ENCODE data around the gene CR1L. TPM values are rescaled to one million over a fixed set of nuclear protein-coding genes. Genes with fewer than 3 reads are reported as not detected.
"Not testable (repeated sequence)": the region's sequence is repeated elsewhere in the genome, so short reads cannot be mapped to it uniquely, and the experiment has no call there.

Gene CR1L
- total RNA-seq (not detected), polyA plus RNA-seq (not detected), total RNA-seq (0 reads per million in 6 experiments)

DNA sequence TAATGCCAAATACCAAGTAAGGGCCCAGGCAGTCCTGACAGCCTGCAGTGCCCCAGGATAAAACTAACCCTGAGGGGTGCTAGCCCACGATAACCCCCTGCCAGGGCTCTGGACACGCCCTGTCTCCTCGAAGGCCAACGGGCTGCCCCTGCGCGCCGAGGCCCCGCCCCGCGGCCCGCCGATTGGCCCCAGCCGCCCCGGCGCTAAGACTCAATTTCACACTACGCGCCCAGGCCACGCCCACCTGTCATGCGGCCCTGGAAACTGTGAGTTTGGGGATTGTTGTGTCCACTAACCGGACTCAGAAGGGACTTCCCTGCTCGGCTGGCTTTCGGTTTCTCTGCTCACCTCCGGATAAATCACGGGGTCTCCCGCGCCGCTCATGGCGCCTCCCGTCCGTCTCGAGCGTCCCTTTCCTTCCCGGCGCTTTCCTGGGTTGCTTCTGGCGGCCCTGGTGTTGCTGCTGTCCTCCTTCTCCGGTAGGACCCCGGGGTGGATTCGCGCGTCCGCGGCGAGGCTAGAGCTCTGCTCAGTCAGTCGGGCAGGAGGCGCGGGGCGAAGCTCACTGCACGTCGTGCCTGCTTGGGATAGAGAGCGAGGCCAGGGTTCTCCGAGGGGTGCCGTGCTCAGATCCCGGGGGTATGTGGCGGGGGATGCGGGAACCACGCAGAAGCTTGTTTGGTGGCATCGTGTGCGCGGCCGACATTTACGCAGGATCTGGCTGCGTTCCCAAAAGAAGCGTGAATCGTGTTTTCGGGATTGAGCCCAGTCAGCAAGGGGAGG, at the start of gene CR1L:
CR1L (plus strand) TSS at position 282 of the 783 bp plus-strand sequence; CDS start at position 383, 101 bp downstream.
- no peak within 1 kb of the TSS for H3K27ac Mint-ChIP-seq
- peak; percentile 55 to 85 (median 72) for DNase-seq
- H3K9me3 Mint-ChIP-seq = no peaks in the 10 kb centered on the region
- H3K27me3 Mint-ChIP-seq = peaks cover 14 to 19% (median 18%) of the 10 kb centered on the region in 5 donors
- peaks cover 0 to 2% (median 0%) of the 10 kb centered on the region in 3 donors for H3K36me3 Mint-ChIP-seq
- peaks cover 6 to 14% (median 8%) of the 10 kb centered on the region in 4 donors for H3K4me1 Mint-ChIP-seq
- H3K4me3 Mint-ChIP-seq = peak within 1 kb of the TSS; percentile 75 to 90 (median 80)
- peak; percentile 99 for ATAC-seq
- POLR2A ChIA-PET = no interaction called here

DNA sequence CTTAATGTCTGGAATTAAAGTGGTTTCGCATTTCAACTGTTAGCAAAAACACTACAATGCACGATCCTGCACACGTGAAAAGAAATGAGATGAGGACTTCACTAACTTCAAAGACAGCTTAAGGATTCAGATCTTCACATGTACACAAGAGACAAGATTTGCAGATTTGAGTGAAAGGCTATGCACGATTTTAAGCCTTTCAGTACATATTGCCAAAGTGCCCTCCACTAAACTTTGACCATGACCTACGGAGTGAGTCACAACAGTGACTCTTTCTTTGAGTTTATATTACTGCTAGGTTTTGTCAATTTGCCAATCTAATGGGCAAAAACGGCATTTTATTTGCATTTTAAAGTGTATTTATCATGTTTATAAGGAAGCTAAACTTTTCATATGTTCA, 41.2 kb upstream of the CR1L start:
- Mint-ChIP-seq H3K27ac (no peak overlapping the region), H3K9me3 (no peaks in the 10 kb centered on the region), H3K4me1 (no peaks in the 10 kb centered on the region), H3K27me3 (peaks cover 0 to 4% (median 1%) of the 10 kb centered on the region in 5 donors), H3K4me3 (no peak overlapping the region), H3K36me3 (no peaks in the 10 kb centered on the region)
- ATAC-seq (no peak), DNase-seq (no peak)
- POLR2A ChIA-PET = no interaction called here

DNA sequence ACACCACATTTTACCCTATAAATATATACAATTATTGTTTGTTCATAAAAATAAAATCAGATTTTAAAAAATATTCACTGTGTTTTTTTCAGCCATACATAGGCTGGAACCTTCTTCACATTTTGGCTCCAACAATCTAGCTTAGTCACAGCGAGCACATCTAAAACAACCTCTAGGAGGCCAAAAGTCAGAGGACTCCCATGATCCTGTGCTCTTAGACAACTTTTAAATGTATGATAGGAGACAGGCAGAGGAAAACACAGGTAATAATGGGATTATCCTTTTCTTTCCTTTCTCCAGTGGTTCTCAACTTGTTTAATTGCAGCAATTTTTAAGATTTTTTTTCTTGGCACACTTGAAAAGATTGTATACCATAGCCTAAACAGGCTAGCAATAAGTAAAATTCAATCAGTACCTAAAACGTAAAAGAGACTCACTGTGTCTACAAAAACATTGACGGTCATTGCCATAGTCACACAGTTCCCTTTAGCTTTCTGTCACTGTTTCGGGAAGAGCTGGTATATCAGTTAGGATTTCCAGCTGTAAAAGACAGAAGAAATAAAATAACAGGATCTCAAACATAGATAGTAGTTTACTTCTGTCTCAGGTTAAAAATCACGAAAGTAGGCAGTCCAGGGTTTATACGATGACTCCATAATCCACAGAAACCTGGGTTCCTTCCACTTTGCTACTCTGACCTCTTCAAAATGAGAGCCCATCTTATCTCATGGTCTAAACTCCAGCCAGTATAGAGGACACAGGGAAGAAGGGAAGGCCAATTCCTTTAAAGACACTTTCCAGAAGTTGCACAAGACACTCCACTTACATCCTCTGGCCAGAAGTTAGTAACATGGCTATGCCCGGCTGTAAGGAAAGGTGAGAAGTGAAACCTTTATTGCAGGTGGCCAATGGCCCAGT, 39.2 kb upstream of the CR1L start:
- H3K4me3 Mint-ChIP-seq = no peak overlapping the region
- no peak overlapping the region for H3K27ac Mint-ChIP-seq

DNA sequence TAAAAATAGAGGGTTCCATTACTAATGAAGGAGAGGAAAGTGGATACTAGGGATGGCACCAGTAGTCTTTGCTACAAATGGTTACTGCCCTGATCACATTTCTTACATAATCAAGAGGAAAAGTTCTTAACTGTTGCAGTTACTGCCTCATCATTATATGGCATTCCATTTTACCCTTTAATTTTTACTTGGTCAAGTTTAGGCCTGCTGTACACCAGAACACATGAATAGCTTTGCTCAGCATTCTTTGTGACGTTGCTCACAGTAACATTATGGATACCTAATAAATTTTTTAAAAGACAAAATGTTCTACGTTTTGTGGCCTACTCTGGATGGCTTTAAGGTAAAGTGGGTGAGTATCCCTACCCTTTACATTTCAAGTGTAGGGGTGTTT, 38.6 kb upstream of the CR1L start:
- peaks cover 0 to 4% (median 2%) of the 10 kb centered on the region in 5 donors for H3K27me3 Mint-ChIP-seq
- no peak for ATAC-seq
- H3K36me3 Mint-ChIP-seq = no peaks in the 10 kb centered on the region
- no peak overlapping the region for H3K4me3 Mint-ChIP-seq
- no peaks in the 10 kb centered on the region for H3K4me1 Mint-ChIP-seq
- H3K9me3 Mint-ChIP-seq = no peaks in the 10 kb centered on the region
- no peak for DNase-seq
- POLR2A ChIA-PET = no interaction called here
- H3K27ac Mint-ChIP-seq = no peak overlapping the region

More for the DNA sequence above, 39.2 kb upstream of the CR1L start:
- H3K36me3 Mint-ChIP-seq = no peaks in the 10 kb centered on the region
- POLR2A ChIA-PET = no interaction called here
- no peaks in the 10 kb centered on the region for H3K4me1 Mint-ChIP-seq
- ATAC-seq (no peak), DNase-seq (no peak)
- H3K9me3 Mint-ChIP-seq = no peaks in the 10 kb centered on the region
- H3K27me3 Mint-ChIP-seq = peaks cover 0 to 4% (median 1%) of the 10 kb centered on the region in 5 donors

DNA sequence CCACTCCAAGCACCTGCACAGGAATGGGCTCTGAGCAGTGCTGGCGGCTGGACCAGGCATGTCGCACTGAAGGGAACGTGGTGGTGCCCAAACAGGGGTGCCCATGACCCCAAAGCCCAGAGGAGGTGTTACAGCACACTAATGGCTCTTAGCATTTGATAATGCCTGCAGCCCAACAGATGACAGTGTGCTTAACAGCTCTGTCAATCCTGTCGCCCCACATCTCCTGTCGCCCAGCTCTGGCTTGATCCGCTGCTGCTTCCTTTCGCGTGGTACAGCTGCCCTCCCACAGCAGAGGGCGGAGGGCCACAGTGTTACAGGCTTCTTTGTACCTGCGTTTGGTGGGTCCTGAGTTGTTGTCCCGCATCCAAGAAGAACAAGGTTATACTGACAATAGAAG, 32.2 kb upstream of the CR1L start:
- DNase-seq (no peak), ATAC-seq (no peak)
- peaks cover 0 to 7% (median 3%) of the 10 kb centered on the region in 3 donors for H3K36me3 Mint-ChIP-seq
- no peaks in the 10 kb centered on the region for H3K9me3 Mint-ChIP-seq
- H3K4me1 Mint-ChIP-seq = no peaks in the 10 kb centered on the region
- no peak overlapping the region for H3K4me3 Mint-ChIP-seq
- H3K27ac Mint-ChIP-seq = no peak overlapping the region
- H3K27me3 Mint-ChIP-seq = peaks cover 0 to 5% (median 3%) of the 10 kb centered on the region in 5 donors
- POLR2A ChIA-PET = no interaction called here

- DNase-seq (peak in 3 of 10 donors; percentile 33 to 42 (median 42)), ATAC-seq (peak; percentile 88 to 94)
- Mint-ChIP-seq H3K27me3 (peaks cover 0 to 5% (median 0%) of the 10 kb centered on the region in 5 donors), H3K36me3 (no peaks in the 10 kb centered on the region), H3K4me1 (peaks cover 2 to 8% (median 4%) of the 10 kb centered on the region in 4 donors), H3K4me3 (no peak overlapping the region), H3K9me3 (no peaks in the 10 kb centered on the region), H3K27ac (no peak overlapping the region)
- POLR2A ChIA-PET = interaction anchor here (0.6 to 1.1 kb wide), 3 partner anchors 9 to 177 kb away, joined by 3 to 5 read pairs (median 4); no protein-coding TSS in a partner anchor
Measured at GRCh38 chr1:207619871-207620542, 24.9 kb upstream of the CR1L start.

DNA sequence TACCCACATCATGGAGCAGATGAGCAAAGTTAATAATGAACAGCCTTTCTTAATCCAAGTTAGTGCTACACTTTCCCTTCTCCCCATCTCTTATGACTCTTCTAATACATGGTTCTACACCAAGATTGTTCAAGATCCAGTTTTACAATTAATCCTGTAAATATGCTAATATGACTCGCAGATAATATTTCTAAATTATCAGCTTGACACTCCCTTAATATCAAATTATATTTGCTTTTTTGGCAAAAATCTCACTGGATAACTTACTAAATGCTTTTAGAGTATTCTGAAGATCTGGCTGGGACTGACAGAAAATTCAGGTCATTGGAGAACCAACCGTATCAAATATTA, 24.4 kb upstream of the CR1L start:
- no peak overlapping the region for H3K27ac Mint-ChIP-seq
- peaks cover 0 to 2% (median 0%) of the 10 kb centered on the region in 9 donors for H3K9me3 Mint-ChIP-seq
- DNase-seq (no peak), ATAC-seq (no peak)
- peaks cover 0 to 5% (median 0%) of the 10 kb centered on the region in 3 donors for H3K36me3 Mint-ChIP-seq
- H3K27me3 Mint-ChIP-seq = peaks cover 0 to 5% (median 0%) of the 10 kb centered on the region in 5 donors
- H3K4me1 Mint-ChIP-seq = peaks cover 2 to 8% (median 4%) of the 10 kb centered on the region in 4 donors
- POLR2A ChIA-PET = interaction anchor here (0.6 to 1.1 kb wide), 3 partner anchors 9 to 177 kb away, joined by 3 to 5 read pairs (median 4); no protein-coding TSS in a partner anchor
- no peak overlapping the region for H3K4me3 Mint-ChIP-seq

GRCh38 chr1:207625504-207626071, 19.3 kb upstream of the CR1L start:
- POLR2A ChIA-PET, H3K4me3 Mint-ChIP-seq, H3K27ac Mint-ChIP-seq, DNase-seq, ATAC-seq, H3K36me3 Mint-ChIP-seq, H3K27me3 Mint-ChIP-seq, H3K9me3 Mint-ChIP-seq, H3K4me1 Mint-ChIP-seq: not testable (repeated sequence)

GRCh38 chr1:207626972-207627337, 18.0 kb upstream of the CR1L start:
- POLR2A ChIA-PET = no interaction called here
- Mint-ChIP-seq H3K36me3 (peaks cover 0 to 8% (median 0%) of the 10 kb centered on the region in 3 donors), H3K4me1 (no peaks in the 10 kb centered on the region), H3K27me3 (peaks cover 0 to 2% (median 0%) of the 10 kb centered on the region in 5 donors), H3K4me3 (no peak overlapping the region), H3K9me3 (peaks cover 0 to 4% (median 0%) of the 10 kb centered on the region in 9 donors), H3K27ac (no peak overlapping the region)
- ATAC-seq (no peak), DNase-seq (no peak)

GRCh38 chr1:207627496-207627895, 17.4 kb upstream of the CR1L start:
- POLR2A ChIA-PET = no interaction called here
- no peak for ATAC-seq
- H3K4me1 Mint-ChIP-seq = no peaks in the 10 kb centered on the region
- peaks cover 0 to 2% (median 0%) of the 10 kb centered on the region in 5 donors for H3K27me3 Mint-ChIP-seq
- no peak overlapping the region for H3K27ac Mint-ChIP-seq
- H3K9me3 Mint-ChIP-seq = peaks cover 0 to 4% (median 0%) of the 10 kb centered on the region in 9 donors
- H3K36me3 Mint-ChIP-seq = peaks cover 0 to 8% (median 0%) of the 10 kb centered on the region in 3 donors
- H3K4me3 Mint-ChIP-seq = no peak overlapping the region
- DNase-seq = no peak

DNA sequence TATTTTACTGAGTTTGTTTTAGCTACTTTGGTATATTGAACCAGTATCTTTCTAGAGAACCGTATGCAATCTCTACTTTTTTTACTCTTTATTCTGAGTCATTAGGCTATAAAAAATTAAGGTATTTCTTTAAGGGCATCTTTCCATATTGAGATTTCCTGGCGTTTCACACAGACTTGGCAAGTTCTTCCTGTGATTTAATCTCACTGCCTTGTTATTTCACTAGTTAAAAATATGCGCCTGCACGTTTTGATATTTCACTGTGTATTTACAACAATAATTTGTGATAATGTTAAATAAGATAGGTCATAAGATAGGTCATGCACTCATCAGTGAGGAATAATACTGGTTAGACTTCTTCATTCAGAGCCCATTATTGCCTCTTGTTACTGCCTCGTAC, 16.2 kb upstream of the CR1L start:
- Mint-ChIP-seq H3K27me3 (peaks cover 0 to 2% (median 0%) of the 10 kb centered on the region in 5 donors), H3K4me1 (no peaks in the 10 kb centered on the region)

DNA sequence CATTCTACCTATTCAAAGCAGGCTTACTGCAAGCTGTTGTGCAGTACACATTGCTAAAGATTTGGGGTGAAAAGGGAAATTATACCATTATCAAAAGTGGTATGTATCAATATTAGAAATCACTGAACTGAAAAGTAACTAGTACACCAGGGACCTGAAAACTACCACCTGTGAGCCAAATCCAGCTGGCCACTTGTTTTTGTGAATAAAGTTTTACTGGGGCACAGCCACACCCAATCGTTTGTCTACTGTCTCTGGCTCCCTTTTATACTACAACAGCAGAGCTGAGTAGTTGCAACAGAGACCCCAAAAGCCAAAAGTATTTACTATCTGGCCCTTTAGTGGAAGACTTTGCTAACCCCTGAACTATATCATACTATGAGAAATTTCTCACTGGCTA, 13.8 kb upstream of the CR1L start:
- no peak overlapping the region for H3K27ac Mint-ChIP-seq
- H3K9me3 Mint-ChIP-seq = no peaks in the 10 kb centered on the region
- H3K36me3 Mint-ChIP-seq = no peaks in the 10 kb centered on the region
- peaks cover 0 to 10% (median 4%) of the 10 kb centered on the region in 5 donors for H3K27me3 Mint-ChIP-seq
- POLR2A ChIA-PET = no interaction called here
- no peak for DNase-seq
- no peak for ATAC-seq
- H3K4me1 Mint-ChIP-seq = no peaks in the 10 kb centered on the region
- no peak overlapping the region for H3K4me3 Mint-ChIP-seq

More for the DNA sequence above, 16.2 kb upstream of the CR1L start:
- no peak overlapping the region for H3K27ac Mint-ChIP-seq
- DNase-seq (no peak), ATAC-seq (no peak)
- no peak overlapping the region for H3K4me3 Mint-ChIP-seq
- peaks cover 0 to 8% (median 0%) of the 10 kb centered on the region in 3 donors for H3K36me3 Mint-ChIP-seq
- POLR2A ChIA-PET = no interaction called here
- H3K9me3 Mint-ChIP-seq = peaks cover 0 to 4% (median 0%) of the 10 kb centered on the region in 9 donors
